ENCODE data around the gene ZNF425.
"Not testable (repeated sequence)": the region's sequence is repeated elsewhere in the genome, so short reads cannot be mapped to it uniquely, and the experiment has no call there.

The ZNF425 gene, protein sequence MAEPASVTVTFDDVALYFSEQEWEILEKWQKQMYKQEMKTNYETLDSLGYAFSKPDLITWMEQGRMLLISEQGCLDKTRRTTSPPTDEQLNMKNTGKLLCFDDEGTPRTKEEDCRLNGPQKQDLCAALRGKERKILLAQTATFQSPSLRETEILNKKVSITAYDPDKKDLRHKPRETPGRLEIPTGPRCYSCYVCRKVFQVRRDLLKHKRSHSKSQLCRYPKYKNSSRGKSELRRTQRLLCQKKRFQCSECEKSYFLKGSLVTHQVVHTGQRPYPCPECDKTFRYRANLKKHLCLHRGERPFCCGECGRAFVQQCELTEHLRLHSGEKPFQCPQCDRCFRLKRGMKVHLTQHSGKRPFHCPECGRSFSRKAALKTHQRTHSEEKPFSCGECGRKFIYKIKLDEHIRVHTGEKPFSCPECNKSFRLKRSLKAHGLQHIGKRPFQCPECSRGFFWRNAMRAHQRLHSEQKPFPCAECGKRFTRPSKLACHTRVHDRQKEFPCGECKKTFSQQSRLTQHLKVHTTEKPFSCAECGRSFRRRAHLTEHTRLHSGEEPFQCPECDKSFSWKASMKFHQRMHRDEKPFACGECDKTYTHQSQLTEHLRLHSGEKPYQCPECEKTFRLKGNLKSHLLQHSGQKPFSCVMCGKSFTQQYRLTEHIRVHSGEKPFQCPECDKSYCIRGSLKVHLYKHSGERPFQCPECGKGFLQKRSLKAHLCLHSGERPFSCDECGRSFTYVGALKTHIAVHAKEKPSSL

GRCh38 chr7:149125863-149126661 is at the start of gene ZNF425:
Gene ZNF425, minus strand, starts transcription at chr7:149126324. Its CDS starts 111 bp downstream, at chr7:149126213.
- peak; percentile 92 for DNase-seq

GRCh38 chr7:149175150-149175549 is 49.0 kb upstream of the ZNF425 start:
- no peak for DNase-seq

- no peak for DNase-seq
These were observed 46.4 kb upstream of the ZNF425 start for GRCh38 chr7:149172534-149172920.

DNA sequence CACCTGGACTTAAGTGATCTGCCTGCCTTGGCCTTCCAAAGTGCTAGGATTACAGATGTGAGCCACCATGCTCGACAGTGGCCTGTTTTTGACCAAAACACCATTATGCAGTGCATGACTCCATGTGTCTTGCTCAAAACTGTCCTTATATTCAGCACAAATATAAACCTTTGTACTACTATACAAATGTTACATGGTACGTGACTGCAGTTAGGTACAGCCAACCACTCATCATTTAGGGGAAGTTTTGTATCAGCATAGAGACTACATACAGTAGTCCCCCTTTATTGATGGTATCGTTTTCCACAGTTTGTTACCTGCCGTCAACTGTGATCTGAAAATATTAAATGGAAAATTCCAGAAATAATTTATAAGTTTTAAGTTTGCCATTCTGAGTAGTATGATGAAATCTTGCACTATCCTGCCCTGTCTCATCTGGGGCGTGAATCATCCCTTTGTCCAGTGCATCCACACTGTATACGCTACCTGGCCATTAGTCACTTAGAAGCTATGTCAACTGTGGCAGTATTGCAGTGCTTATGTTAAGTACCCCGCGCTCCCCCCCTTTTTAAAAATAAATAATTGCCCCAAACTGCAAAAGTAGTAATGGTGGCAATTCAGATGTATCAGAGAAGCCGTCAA is 45.9 kb upstream of the ZNF425 start:
- no peak for DNase-seq

DNA sequence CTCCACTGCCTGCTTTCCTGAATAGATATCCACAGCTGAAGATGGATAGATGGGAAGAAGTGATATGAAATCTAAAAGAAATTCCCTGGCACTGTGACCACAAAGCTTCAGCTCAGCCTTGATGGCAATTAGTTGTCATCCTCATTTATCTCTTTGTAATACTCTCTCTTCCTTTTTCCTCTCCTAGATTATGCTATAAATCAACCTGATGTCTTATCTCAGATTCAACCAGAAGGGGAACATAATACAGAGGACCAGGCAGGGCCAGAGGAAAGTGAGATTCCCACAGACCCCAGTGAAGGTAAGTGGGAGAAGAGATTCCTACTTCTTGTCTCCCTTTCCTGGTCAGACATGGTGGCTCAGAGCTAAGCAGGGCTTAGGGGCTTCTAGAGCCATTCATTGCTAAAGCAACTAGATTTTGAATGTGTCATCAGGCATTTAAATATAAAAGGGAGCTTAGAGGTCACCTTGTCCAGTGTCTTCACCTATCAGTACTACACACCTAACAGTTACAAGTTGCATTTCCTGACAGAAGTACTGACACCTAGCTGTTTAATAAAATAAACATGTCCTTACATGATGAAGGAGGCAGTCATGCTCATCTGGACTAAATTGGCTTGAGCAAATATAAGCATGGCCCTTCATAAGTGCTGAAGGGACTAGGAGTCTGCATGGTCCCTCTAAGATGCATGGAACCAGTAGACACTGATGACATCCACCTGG is 40.7 kb upstream of the ZNF425 start:
- no peak for DNase-seq

DNA sequence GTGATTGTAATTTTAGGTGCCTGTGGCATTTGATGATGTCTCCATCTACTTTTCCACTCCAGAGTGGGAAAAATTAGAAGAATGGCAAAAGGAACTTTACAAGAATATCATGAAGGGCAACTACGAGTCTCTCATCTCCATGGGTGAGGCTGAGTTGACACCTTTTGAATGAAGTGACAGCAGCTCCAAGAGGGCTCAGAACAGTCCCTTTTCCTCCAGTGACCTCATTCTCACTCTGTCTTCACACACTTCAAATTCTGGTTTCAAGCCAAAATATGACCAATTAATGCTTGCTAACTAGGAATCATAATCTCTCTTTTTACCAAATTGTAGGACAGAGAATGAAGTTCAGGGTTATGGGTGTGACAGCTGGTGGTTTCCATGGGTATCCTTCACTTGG is 40.0 kb upstream of the ZNF425 start:
- no peak for DNase-seq

GRCh38 chr7:149161241-149161848 is 35.2 kb upstream of the ZNF425 start:
- no peak for DNase-seq

GRCh38 chr7:149156898-149157297 is 30.8 kb upstream of the ZNF425 start:
- DNase-seq: no peak

DNA sequence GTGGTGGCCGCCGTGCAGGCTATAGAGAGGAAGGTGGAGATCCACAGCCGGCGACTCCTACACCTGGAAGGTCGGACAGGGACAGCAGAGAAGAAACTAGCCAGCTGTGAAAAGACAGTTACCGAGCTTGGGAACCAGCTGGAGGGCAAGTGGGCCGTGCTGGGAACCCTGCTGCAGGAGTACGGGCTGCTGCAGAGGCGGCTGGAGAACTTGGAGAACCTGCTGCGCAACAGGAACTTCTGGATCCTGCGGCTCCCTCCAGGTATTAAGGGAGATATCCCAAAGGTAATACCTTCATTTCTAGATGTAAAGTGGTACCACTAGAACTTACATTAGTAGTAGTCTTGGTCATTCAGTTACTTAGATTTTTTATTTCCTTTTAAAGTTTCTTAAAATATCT is 27.9 kb upstream of the ZNF425 start:
- DNase-seq: no peak

DNA sequence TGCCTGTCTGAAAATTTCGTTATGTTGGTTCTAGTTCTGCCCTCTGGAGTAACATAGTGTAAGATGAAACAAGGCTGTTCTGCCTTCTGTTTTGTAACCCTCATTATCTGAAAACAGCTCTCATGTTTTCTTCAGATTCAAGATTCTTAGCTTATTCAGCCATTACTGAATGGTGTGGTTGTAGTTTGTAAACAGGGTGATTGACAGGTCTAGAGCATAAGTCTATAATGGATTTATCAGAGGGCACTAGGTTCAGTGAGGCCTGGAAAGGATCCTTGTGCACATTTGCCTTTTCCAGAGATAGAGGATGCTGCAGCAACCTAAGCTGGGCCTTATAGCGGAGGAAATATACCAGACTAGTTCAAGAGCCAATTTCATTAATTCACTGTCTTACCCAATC is 27.2 kb upstream of the ZNF425 start:
- DNase-seq: no peak

DNA sequence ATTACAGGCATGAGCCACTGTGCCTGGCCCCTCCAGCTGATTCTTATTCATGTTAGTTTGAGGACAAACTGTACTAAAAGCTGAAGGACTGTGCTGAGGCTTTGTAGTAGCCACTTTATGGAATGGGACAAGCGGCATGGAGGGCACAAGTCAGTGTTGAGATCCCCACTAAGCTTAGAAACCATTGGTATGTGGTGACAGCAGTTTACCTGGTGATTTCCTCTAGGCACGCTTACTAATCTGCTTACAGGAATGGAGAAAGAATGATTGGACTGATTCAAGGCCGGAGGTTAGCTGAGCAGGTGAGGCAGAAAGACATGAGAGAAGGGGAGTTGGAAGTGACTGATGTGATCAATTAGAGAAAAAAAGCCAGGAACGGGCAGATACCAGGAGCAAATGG is 24.9 kb upstream of the ZNF425 start:
- no peak for DNase-seq

DNA sequence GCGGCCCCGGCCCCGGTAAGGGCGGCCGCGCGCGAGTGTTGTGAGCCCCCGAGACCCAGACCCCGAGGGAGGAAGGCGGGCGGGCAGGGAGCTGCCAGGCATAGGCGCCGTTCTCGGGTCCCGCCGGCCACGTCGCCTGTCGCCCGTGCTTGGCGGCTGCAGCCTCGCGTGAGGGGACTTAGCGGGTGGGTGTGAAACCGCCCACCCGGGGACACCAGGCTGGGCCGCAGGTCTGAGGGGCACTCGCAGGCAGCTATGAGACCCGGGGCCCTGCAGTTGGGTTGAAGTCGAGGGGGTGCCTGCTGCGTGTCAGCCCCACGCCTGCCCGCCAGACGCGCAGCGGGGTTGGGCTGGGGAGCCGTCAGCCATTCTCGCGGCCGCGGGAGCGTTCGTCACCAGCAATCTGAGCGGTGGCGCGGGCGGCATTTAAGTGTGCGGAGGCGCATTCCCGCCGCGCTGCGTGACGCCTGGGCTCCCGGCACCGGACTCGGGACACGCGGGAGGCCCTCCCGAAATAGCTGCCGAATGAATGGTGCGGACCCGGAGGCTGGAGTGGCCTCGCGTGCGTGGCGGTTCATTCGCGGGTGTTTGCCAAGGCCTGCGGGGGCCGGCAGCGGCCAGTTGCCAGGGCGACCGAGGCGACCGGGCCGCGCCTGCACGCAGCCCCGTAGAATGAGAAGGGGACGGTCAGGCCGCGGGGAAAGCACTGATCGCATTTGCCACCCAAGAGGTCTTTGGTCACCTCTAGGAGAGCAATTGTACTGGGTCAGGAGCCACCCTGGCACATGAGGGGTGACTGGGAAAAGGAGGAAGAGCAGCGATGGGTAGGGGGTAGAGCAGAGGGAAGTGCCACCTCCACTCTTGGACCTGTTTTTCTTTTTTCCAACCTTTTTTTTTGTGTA is 21.9 kb upstream of the ZNF425 start:
- DNase-seq: peak; percentile 55

- DNase-seq: peak; percentile 88
These were observed 21.1 kb upstream of the ZNF425 start, which contains the start of gene ZNF398 for GRCh38 chr7:149147072-149147751. Gene ZNF398, plus strand, starts transcription at chr7:149147453. Its CDS starts 290 bp downstream, at chr7:149147743.

GRCh38 chr7:149145031-149145845 is 19.1 kb upstream of the ZNF425 start:
- no peak for DNase-seq

DNA sequence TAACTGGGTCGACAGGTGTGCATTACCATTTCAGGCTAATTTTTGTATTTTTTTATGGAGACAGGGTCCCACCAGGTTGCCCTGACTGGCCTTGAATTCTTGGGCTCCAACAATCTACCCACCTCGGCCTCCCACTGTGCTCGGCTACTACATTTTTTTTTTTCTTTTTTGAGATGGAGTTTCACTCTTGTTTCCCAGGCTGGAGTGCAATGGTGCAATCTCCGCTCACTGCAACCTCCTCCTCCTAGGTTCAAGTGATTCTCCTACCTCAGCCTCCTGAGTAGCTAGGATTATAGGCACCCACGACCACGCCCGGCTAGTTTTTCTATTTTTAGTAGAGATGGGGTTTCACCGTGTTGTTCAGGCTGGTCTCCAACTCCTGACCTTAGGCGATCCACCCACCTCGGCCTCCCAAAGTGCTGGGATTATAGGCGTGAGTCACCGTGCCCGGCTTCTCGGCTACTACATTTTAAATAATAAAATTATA is 18.4 kb upstream of the ZNF425 start:
- not testable (repeated sequence) for DNase-seq

- no peak for DNase-seq
These were observed 15.8 kb upstream of the ZNF425 start for GRCh38 chr7:149141893-149142292.

- no peak for DNase-seq
These were observed 14.7 kb upstream of the ZNF425 start for GRCh38 chr7:149140831-149141230.

DNA sequence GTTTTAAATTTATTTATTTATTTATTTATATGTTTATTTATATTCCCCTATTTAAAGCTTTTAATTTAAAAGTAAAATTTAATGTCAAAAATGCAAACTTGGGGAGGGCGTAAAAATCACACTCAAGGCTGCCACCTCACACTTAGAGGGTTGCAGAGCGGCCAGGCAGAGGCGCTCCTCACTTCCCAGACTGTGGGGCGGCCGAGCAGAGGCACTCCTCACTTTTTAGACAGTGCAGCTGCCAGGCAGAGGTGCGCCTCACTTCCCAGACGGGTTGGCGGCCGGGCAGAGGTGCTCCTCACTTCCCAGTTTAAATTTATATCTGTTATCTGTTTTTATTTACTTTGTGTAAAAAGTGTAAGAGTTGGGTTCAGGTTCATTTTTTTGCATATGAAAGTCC is 10.0 kb upstream of the ZNF425 start:
- DNase-seq: no peak

Data from CD4-positive, alpha-beta T cell treated with Interleukin-15 for 1 hour (primary cell).